ENCODE results near the gene PEPD. TPM values are rescaled to one million over a fixed set of nuclear protein-coding genes. Genes with fewer than 3 reads are reported as not detected.

PEPD gene
- 45.3 and 58.2 TPM in 2 replicates for total RNA-seq

DNA sequence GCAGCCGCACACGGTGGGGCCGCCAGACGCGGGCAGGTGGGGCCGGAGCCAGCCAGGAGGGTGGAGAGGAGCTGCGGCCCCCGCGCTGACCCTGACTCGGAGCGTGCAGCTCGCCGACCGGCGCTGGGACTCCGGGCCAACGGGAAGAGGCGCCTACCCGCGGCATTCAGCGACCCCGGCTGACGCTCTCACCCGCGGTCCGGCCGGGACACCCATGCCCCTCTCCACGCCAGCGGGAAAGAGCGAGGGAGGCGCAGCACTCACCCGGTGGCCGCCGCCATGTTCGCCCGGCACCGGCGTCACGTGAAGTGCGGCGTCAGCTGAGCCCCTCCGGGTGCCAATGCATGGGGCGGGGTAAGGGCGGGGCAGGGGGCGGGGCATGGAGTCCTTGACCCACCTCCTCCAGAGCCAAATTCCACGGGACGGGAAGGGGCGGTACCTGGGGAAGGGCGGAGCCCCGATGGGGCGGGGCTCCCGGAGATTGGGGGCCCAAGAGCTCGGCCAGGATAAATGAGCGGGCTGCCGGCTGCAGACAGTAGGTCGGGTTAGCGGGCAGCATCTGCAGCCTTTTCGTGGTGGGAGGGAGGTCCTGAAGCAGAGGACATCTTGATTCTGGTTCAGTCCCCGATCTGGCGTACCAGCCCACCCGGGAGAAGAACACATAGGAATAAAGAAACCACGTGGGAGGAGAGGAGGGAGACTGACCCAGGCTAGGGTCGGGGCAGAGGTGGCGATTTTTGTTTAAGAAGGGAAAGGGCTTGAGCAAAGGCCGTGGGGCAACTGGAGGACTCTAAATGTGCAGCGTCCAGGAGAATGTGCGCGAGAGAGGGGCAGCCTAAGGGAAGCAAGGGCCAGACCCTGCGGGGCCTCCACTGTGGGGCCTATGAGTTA, at the start of gene PEPD:
Gene PEPD, minus strand, starts transcription at position 312 of the 891 bp plus-strand sequence. Its CDS starts 31 bp downstream, at position 281.

GRCh38 chr19:33373453-33374235, 147.9 kb downstream of the PEPD start, which contains the start of gene CEBPG:
TSS of gene CEBPG (plus strand) at chr19:33373709. CDS start at chr19:33379240, 5,531 bp downstream.

Other genes with a start within 250 kb of the PEPD start
- under 0.01 TPM in 1 of 2 replicates, not detected in the other for gene CEBPA, start 219.3 kb downstream of the PEPD start, total RNA-seq
- 21.0 and 21.9 TPM in 2 replicates for gene CEBPG, start 148.1 kb downstream of the PEPD start, total RNA-seq
- gene CHST8, start 100.2 kb upstream of the PEPD start, total RNA-seq, result under 0.01 TPM in 1 of 2 replicates, not detected in the other

Measured in bronchus fibroblast of lung (primary cell).